Stimulated activated CD8-positive, alpha-beta memory T cell treated with anti-CD3 and anti-CD28 coated beads, Interleukin-7, amount 100 ng/mL, for 1 hour (primary cell): Measurements from ENCODE around the gene SDHD.

Experiments
- DNase-seq, 2 donors: peaks; one replicate each; pipeline ENCODE4 v3.0.0-alpha.2; 2020; ENCODE audit warnings: low read depth in 2 of 2

SDHD gene

DNA sequence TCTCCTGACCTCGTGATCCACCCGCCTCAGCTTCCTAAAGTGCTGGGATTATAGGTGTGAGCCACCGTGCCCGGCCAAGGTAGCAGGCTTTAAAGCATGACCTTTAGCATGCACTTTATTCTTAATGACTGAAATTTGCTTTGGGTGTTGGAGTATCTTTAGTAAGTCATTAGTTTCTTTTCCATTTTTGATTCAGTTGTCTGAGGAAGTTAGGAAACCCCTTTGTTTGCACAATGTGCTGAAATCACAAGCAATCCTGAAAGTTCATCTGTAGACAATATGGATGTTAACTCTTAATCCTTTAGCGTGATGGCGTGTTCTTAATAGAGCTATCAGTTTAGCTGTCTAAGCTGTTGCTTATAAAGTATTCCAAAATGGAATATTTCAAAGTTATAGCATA is 16.8 kb downstream of the SDHD start:
- DNase-seq: no peak

DNA sequence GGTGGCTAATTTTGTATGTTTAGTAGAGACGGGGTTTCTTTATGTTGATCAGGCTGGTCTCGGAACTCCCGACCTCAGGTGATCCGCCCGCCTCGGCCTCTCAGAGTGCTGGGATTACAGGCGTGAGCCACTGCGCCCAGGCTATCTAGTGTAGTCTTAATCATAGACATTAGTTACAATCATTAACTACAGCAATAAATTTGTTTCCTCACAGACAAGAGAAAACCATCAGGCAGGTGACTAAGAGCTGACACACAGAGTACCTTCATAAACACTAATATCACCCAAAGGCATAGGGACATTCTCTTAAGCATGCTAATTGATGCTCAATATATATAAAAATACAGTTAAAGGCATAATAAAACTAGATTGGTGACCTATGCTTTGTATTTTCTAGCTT is 19.4 kb downstream of the SDHD start:
- DNase-seq: no peak

GRCh38 chr11:112113539-112114457 is 27.1 kb downstream of the SDHD start:
- no peak for DNase-seq

DNA sequence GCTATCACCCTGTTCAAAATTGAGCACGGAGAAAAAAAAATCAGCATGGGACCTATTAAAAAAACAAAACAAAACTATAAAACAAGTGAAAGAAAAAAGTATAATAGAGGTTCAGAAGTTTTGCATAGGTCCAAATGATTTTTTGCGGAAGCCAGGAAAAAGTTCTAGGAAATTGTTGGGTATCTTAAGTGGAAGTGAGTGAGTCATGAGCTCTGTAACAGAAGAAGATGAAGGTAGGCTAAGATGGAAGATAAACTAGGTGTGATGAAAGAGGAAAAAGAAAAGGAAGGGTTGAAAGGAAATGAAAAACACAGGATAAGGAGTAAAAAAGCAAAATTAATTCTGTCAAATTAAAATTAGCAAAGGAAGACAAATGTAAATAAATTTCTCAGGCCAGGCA is 27.8 kb downstream of the SDHD start:
- DNase-seq: no peak

GRCh38 chr11:112115386-112115785 is 28.7 kb downstream of the SDHD start:
- DNase-seq: no peak

- DNase-seq: no peak
Observed at GRCh38 chr11:112118176-112118575, 31.5 kb downstream of the SDHD start.

DNA sequence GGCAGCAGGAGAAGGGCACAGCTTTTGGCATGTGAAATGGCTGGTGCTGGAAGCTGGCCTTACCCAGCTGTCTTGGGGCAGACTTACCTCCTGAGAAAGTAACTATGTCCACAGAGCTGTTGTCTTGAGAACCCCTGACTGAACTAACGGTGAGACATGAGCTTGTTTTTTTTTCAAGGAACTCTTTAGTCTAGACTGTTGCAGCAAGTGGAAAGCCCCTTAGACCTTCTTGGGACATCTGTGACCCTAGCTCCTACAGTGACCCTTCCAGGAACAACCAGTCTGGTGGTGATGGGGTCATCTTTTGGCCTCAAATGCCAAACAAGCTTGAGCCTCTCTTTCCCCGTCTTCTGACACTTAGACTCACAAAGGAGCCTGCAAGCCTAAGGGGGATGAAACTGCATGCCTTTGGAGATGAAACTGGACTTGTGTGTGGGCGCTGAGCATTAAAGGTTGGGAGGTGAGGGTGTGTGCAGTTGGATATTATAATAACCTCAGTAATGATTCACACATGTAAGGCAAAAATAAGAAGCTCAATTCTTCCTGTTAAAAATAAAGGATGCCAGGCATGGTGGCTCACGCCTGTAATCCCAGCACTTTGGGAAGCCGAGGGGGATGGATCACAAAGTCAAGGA is 35.4 kb downstream of the SDHD start:
- DNase-seq: no peak

DNA sequence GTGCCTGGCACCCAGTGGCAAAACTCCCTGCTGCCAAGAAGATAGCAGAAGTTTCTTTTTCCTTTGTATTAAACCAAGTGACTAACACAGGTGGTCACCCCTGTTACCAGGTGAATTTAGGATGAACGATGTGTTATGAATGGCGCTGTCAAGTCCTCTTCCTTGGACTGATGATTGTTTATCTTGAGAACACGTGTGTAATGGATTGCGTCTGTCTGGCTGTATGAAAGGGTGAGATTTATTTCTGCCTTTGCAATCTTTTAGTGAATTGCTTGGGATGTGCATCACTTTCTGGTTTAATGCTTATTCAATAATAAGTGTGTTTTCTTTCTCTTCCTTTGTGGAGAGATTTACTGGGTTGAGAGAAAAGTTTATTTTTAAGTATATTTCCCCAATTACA is 36.5 kb downstream of the SDHD start:
- DNase-seq: no peak

DNA sequence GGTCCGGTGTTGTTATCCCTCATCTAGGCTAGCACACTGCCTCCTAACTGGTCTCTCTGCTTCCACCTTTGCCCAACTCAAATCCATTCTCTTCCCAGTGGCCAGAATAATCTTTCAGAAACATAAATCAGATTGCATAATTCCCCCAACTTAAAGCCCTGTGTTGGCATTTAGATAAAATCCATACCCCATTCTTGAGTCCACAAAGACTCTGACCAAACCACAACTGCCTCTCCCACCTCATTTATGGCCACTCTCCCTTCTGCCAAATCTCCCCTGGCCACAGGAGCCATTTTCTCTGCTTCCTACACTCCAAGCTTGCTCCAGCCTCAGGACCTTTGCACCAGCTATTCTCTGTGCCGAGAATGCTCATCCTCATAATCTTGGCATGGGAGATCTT is 40.4 kb downstream of the SDHD start:
- no peak for DNase-seq

DNA sequence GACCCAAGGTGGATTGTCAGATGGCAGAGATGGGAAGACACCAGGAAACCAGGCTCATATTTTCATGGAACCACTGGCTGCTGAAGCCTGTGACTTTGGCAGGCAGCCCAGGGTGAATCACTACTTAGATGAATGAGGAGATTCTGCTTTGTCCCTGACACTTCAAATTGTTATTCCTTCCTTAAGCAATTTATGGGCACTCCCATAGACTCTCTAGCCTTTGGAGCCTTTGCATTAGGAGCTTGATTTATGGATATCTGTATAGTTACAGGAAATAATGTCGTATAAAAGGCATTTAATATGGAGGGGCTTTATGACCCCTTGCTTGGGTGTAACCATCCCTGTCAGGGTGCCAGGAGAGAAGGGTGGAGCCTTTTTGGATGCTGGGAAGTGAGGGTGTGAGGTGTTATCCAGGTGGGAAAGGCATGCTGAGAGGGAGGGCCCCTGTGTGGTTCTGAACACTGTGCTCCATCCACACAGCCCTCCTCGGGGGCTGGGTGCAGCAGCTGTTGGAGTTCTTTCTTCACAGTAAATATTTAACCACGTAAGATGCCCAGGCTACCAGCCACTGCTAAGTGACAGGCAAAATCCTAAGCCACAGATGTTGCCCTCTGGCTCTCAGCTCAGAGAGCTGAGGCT is 41.9 kb downstream of the SDHD start:
- DNase-seq: no peak

DNA sequence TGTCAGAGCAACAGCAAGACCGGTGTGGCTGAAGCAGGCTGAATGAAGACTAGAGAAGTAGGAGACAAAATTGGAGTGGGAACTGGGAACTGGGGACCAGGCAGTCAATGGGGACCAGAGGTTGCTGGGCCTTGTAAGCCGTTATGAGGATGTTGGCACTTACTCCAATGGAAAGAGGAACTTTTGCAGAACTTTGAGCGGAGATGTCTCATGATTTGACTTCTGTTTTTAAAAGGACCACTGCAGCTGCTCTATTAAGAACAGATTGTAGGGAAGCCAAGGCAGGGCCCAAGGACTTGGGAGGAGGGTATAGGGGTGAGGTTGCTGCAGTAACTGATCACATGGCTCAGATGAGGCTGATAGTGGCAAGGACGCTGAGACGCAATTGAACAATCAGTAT is 43.0 kb downstream of the SDHD start:
- DNase-seq: no peak

DNA sequence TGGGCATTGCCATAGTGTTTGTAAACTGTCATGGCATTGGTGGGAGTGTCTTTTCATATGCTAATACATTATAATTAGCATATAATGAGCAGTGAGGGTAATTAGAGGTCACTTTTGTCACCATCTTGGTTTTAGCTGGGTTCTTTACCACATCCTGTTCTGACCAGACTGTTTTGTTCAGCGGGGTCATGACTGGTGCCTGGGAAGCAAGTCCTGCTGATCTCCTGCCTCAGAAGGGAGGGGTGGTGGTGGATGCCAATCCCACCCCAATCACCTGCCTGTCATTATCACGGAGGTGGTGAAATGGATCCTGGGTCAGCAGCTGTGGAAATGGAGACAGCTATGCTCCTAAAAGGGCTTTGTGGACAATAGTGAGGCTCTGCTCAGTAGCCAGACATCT is 46.1 kb downstream of the SDHD start:
- DNase-seq: no peak

DNA sequence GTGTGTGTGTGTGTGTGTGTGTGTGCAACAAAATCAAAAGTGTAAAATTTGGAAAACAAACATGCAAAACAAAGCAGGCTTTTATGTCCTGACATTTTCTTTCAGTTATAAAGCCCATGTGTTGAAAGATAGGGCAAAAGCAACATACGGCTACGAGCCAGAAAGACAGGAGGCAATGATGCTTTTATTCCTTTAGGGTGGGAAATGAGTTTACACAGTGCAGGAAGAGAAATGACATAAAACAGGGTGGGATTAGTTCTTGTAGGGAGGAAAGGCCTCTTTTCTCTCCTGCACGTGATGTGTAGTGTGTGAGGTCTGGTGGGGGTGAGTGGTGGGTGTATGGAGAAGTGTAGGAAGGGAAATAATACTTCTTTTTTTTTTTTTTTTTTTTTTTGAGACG is 47.8 kb downstream of the SDHD start:
- DNase-seq: no peak

DNA sequence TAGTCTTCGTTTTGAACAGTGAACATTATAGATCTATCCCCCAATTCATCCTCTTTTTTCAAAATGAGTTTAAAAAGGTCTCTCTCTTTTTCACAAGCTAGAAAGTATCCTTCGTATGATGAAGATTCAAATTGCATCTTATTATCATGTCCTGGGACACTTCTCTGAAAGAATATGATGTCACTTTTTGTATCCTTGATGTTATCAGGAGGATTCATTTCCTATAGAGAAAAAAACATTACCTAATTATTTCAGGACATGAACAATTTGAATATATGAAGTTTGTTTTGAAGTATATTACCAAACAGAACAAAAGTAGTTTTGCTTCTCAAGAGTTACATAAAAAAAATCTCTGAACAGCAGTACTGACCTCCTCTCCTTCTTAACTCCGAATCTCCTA is 56.9 kb downstream of the SDHD start:
- DNase-seq: no peak
